GM19438 (cell line): ENCODE results near the gene TMEM170A.
"Not testable (repeated sequence)": the region's sequence is repeated elsewhere in the genome, so short reads cannot be mapped to it uniquely, and the experiment has no call there.

ENCODE experiments used
- ATAC-seq: cut with Tn5 transposase; IDR thresholded peaks from one replicate; pipeline ENCODE4 v1.9.1; 2021; ENCODE audit warnings: low read depth; ENCODE audit not compliant: unreplicated experiment

TMEM170A gene

GRCh38 chr16:75464122-75464918, at the start of gene TMEM170A:
TSS of gene TMEM170A (minus strand) at chr16:75464689. CDS start at chr16:75464600, 89 bp downstream.
- peak; percentile 94 for ATAC-seq

- ATAC-seq = no peak
Observed at GRCh38 chr16:75506574-75506973, 42.1 kb upstream of the TMEM170A start.

GRCh38 chr16:75506107-75506506, 41.6 kb upstream of the TMEM170A start:
- ATAC-seq = no peak

GRCh38 chr16:75503801-75504200, 39.3 kb upstream of the TMEM170A start:
- ATAC-seq = no peak

GRCh38 chr16:75502916-75503605, 38.6 kb upstream of the TMEM170A start:
- no peak for ATAC-seq

GRCh38 chr16:75501820-75502219, 37.3 kb upstream of the TMEM170A start:
- ATAC-seq = not testable (repeated sequence)

GRCh38 chr16:75501359-75501758, 36.9 kb upstream of the TMEM170A start:
- no peak for ATAC-seq

- ATAC-seq = not testable (repeated sequence)
Observed at GRCh38 chr16:75498605-75499322, 34.3 kb upstream of the TMEM170A start.

GRCh38 chr16:75497558-75497957, 33.1 kb upstream of the TMEM170A start:
- no peak for ATAC-seq

- ATAC-seq = peak; percentile 69
Observed at GRCh38 chr16:75495076-75495674, 30.7 kb upstream of the TMEM170A start, which contains the start of gene CHST6. TSS of gene CHST6 (minus strand) at chr16:75495441. CDS start at chr16:75479828, 15,613 bp downstream.

GRCh38 chr16:75494661-75495075, 30.2 kb upstream of the TMEM170A start:
- peak; percentile 5 for ATAC-seq

- no peak for ATAC-seq
Observed at GRCh38 chr16:75494184-75494583, 29.7 kb upstream of the TMEM170A start.

- ATAC-seq = no peak
Observed at GRCh38 chr16:75491876-75492275, 27.4 kb upstream of the TMEM170A start.

- ATAC-seq = no peak
Observed at GRCh38 chr16:75488322-75488721, 23.8 kb upstream of the TMEM170A start.

- ATAC-seq = no peak
Observed at GRCh38 chr16:75486676-75487313, 22.3 kb upstream of the TMEM170A start.

- no peak for ATAC-seq
Observed at GRCh38 chr16:75486014-75486675, 21.7 kb upstream of the TMEM170A start.

- ATAC-seq = no peak
Observed at GRCh38 chr16:75485230-75486013, 20.9 kb upstream of the TMEM170A start.

GRCh38 chr16:75483222-75483621, 18.7 kb upstream of the TMEM170A start:
- no peak for ATAC-seq
